SH-SY5Y (cell line): ENCODE results near the gene RAB1A.

ENCODE experiments used
- GATA2 ChIP-seq: IDR thresholded peaks from 2 replicates; pipeline ENCODE4 v1.6.1; 2011; ENCODE audit warnings: mild to moderate bottlenecking, low read depth, low read length
- GATA3 ChIP-seq: IDR thresholded peaks from 2 replicates; pipeline ENCODE4 v1.6.1; 2011; ENCODE audit warnings: low read depth, mild to moderate bottlenecking, low read length, moderate library complexity

- TF ChIP-seq GATA3 (no peak), GATA2 (no peak)
Observed at GRCh38 chr2:65116645-65117044, 13.3 kb downstream of the RAB1A start.
